ENCODE data around the gene TNNI2.

DNA sequence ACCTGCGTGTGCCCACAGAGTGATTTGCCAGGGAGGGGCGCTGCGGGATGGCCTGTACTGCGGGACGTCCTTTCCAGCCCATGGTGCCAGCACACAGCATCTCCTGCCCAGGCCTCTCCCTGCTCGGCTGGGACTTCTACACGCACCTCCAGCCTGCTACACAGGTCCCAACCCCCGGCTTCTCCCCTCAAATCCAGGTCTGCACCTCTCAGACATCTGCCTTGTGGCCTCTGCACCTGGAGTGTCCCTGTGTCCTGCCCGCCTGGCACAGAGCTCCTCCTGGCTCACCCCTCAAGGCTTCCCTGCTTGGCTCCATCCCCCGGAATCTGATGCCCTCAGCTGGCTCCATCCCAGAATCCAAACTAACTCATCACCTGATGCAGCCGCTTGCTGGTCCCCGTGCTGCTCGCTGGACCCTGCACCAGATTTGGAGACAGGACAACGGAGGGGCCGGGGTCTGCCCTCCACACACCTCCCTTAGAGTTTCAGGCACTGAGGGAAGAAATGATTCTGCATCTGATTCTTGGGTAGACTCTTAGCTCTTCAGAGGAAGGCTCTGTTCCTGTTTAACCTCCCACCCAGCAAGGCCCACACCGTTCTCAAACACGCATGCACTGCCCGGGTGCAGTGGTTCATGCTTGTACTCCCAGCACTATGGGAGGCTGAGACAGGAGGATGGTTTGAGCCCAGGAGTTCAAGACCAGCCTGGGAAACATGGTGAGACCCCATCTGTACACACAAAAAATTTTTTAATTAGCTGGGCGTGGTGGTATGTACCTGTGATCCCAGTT lies 10.1 kb downstream of the TNNI2 start:
- TF ChIP-seq, protein P1, sequence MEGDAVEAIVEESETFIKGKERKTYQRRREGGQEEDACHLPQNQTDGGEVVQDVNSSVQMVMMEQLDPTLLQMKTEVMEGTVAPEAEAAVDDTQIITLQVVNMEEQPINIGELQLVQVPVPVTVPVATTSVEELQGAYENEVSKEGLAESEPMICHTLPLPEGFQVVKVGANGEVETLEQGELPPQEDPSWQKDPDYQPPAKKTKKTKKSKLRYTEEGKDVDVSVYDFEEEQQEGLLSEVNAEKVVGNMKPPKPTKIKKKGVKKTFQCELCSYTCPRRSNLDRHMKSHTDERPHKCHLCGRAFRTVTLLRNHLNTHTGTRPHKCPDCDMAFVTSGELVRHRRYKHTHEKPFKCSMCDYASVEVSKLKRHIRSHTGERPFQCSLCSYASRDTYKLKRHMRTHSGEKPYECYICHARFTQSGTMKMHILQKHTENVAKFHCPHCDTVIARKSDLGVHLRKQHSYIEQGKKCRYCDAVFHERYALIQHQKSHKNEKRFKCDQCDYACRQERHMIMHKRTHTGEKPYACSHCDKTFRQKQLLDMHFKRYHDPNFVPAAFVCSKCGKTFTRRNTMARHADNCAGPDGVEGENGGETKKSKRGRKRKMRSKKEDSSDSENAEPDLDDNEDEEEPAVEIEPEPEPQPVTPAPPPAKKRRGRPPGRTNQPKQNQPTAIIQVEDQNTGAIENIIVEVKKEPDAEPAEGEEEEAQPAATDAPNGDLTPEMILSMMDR (conservative IDR thresholded peaks at IDR 0.05), result no peak
- TF ChIP-seq EZH2 (IDR thresholded peaks at IDR 0.05; ENCODE audit: low read depth), result no peak

Data from PC-9 (cell line).